NB4 (cell line): ENCODE results near the gene CXCR5.

ENCODE experiments used
- POLR2A ChIP-seq: IDR thresholded peaks from 2 replicates; pipeline ENCODE4 v1.6.1; 2011; ENCODE audit warnings: mild to moderate bottlenecking; ENCODE audit not compliant: insufficient read length; ENCODE audit errors: extremely low read depth
- TF ChIP-seq, protein P1 (sequence below): IDR thresholded peaks from one replicate; pipeline ENCODE4 v1.5.1; 2012; ENCODE audit warnings: low read depth, low read length
- TF ChIP-seq, protein P2 (sequence below): IDR thresholded peaks from 2 replicates; pipeline ENCODE4 v1.6.1; 2011; ENCODE audit warnings: low read depth, low read length

DNA sequence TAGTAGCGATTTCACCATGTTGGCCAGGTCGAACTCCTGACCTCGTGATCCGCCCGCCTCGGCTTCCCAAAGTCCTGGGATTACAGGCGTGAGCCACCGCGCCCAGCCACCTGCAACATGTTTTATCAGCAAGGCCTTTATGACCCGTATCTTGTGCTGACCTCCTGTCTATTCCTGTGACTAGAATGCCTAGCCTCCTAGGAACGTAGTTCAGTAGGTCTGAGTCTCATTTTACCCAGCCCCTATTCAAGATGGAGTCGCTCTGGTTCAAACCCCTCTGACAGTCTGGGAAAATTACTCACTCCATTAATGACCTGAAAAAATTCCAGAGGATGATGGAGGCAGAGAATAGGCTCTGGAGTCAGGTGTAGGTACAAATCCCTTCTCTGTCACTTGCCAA, 30.0 kb upstream of the CXCR5 start:
- no peak for TF ChIP-seq POLR2A
- TF ChIP-seq, protein P1, sequence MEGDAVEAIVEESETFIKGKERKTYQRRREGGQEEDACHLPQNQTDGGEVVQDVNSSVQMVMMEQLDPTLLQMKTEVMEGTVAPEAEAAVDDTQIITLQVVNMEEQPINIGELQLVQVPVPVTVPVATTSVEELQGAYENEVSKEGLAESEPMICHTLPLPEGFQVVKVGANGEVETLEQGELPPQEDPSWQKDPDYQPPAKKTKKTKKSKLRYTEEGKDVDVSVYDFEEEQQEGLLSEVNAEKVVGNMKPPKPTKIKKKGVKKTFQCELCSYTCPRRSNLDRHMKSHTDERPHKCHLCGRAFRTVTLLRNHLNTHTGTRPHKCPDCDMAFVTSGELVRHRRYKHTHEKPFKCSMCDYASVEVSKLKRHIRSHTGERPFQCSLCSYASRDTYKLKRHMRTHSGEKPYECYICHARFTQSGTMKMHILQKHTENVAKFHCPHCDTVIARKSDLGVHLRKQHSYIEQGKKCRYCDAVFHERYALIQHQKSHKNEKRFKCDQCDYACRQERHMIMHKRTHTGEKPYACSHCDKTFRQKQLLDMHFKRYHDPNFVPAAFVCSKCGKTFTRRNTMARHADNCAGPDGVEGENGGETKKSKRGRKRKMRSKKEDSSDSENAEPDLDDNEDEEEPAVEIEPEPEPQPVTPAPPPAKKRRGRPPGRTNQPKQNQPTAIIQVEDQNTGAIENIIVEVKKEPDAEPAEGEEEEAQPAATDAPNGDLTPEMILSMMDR = no peak
- TF ChIP-seq, protein P2, sequence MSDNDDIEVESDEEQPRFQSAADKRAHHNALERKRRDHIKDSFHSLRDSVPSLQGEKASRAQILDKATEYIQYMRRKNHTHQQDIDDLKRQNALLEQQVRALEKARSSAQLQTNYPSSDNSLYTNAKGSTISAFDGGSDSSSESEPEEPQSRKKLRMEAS = no peak
